ENCODE data around the gene PRKAA2.

DNA sequence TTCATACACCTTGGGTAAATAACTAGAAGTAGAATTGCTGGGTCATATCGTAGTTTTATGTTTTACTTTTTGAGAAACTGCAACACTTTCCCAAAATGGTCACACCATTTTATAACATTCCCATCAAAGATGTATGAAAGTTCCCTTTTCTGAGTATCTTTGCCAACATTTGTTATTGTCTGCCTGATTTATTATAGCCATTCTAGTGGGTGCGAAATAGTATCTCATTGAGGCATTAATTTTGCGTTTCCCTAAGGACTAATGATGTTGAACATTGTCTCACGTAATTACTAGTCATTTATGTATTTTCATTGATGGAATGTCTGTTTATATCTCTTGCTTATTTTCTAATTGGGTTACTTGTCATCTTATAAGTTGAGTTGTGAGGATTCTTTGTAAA lies 3.4 kb downstream of the PRKAA2 start:
- TF ChIP-seq TAF1 (IDR thresholded peaks at IDR 0.05; ENCODE audit: borderline replicate concordance, insufficient read depth, low read length) (no peak), POLR2AphosphoS5 (IDR thresholded peaks at IDR 0.05; ENCODE audit: low read depth, low read length) (no peak), SIN3A (IDR thresholded peaks at IDR 0.05; ENCODE audit: borderline replicate concordance, insufficient read depth, low read length) (no peak)

Data from PFSK-1 (cell line).